ENCODE data around the gene GPR107.

The GPR107 gene

DNA sequence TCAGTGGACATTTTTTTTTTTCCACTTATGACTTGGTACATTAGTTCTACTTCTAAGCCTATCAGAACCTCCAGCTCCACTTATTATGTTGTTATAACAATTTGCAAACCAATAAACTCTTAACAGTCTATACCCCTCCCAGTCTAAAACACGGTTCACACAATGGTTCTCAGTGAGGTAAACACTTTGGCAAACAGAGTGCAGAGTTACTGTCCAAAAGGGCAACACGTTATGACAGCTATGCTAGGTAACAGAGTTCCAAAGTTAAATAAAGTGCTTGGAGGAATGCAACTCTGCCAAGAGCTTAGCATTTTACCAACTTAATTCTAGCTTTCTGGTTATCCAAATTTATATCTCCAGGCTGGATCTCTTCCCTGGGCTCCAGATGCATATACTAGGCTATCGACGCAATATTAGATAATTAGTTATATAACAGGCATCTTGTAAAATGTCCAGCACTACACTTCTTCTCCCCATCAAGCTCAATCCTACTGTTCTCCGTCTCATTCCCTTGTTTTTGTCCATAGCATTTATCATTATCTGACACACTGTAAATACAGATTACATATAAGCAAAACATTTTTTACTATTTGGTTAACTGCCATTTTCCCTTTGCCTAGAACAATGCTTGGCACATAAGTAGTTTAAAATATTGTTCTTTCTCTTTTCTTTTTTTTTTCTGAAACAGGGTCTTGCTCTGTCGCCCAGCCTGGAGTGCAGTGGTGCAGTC is 25.0 kb upstream of the GPR107 start:
- no peak for DNase-seq

DNA sequence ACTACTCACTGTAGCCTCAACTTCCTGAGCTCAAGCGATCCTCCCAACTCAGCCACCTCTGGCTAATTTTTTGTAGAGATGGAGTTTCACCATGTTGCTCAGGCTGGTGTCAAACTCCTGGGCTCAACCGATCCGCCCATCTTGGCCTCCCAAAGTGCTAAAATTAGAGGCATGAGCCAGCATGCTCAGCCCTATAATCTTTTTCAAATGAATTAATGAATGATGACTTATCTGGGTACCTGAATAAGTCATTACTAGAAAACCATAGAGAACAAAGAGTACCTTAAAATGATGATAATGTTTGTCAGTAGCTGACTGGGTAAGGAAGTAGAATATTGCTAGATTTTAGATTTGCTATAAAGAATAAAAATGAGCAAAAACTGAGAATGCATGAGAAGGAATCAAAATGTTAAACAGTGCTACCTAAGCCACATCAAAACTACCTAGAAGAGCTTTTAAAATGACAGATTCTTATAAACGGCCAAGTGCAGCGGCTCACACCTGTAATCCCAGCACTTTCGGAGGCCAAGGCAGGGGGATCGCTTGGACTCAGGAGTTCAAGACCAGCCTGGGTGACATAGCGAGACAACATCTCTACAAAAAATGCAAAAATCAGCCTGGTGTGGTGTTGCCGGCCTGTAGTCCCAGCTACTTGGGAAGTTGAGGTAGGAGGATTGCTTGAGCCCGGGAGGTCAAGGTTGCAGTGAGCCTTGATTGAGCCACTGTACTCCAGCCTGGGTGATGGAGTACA is 24.3 kb upstream of the GPR107 start:
- no peak for DNase-seq

DNA sequence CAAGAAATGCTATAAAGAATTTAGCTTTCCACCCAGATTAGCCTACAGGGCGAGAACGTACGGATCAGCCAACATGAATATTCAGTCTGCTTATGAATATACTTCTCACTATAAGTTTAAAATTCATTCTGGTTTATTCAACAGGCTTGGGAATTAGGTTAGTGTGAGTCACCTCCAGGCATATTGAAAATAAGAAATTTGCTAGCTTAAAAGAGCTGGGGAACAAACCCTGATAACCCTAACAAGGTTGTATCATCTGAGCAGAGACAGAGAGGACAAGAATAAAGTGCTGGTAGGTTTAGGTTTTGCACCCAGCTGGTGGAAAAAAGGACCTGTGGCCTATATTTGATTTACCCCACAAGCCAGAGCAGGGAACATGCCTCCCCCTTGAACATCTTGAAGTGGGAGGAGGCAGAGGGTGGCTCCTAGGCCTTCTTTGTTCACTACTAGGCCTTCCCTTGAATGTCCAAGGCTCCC is 23.0 kb upstream of the GPR107 start:
- no peak for DNase-seq

DNA sequence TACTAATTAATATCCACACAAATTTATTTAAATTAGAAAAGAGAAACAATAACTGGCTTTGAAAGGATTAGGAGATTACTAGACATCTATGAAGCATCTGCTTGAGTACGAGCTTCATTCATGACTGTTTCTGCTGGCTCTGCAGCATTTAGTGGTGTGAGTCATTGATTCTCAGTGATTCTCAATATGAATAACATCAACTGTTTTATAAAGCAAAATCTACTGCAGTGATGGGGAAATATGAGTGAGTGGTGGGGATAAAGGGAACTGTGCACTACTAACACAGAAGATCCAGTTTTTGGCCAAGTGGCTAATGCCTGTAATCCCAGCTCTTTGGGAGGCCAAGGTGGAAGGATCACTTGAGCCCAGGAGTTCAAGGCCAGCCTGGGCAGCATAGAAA is 19.1 kb upstream of the GPR107 start:
- DNase-seq: no peak

DNA sequence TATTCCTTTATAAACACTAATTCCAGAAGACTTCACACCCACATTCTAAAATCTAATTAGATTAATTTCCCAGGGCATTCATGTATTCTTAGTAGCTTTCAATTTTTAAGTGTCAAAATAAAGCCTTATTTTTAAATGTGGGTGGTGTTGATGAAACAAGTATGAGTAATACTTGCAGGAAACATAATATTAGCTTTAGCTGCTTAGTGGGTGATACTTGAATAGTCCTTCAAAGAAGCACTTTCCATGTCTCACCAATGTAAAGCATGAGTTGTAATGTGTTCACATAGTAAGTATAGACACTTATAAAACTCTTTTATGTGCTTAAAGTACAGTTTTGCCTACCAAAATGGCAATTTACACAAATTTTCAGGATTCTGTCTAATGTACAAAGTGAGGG is 17.6 kb upstream of the GPR107 start:
- no peak for DNase-seq

DNA sequence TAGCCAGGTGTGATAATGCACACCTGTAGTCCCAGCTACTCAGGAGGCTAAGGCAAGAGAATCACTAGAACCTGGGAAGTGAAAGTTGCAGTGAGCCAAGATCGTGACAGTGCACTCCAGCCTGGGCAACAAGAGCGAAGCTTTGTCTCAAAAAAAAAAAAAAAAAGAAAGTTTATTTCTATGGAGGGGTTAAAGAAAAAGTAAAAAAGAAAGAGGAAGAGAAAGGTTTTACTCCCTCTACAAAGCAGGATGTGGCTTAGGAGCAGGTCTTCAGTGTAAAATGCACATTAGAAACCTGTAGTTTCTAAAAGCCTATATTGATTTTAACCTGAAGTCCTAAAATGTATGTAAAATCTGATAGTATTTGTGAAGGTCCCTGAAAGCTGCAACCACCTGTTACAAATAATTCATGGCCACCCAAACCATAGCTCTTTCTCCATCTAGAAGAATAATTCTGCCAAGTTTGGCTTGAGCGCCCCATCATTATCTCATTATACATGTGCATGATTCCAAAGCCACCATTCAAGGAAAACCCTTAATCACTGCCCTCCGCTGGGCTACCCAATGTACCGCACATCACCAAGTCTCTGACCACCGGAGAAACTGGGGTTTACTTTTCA is 14.1 kb upstream of the GPR107 start:
- DNase-seq: peak; percentile 44

DNA sequence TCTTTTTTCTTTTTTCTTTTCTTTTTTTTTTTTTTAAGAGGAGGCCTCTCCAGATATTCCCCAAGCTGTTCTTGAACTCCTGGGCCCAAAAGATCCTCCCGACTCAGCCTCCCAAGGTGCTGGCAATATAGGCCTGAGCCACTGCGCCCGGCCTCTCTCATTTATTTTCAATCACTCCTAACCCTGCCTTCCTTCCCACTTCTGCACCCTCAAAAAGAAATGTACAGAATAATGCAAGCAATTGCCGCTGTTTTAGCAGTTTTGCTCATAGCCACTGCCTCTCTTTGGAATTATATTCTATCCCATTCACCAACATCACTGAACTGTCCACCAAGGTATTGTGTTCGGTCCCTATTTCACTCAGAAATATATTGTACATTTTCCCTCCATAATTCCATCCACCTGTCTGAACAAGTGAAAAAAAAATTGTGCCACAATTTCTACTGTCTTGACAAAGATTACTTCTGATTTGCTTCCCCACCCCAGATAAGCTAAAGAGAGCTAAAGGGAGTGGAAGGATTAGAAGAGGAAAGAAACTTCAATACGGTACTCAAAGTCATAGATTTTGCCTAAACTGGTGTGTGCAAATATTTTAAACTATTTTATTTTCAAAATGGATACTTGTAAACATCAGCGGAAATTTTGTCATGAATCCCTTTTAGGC is 12.6 kb upstream of the GPR107 start:
- no peak for DNase-seq

DNA sequence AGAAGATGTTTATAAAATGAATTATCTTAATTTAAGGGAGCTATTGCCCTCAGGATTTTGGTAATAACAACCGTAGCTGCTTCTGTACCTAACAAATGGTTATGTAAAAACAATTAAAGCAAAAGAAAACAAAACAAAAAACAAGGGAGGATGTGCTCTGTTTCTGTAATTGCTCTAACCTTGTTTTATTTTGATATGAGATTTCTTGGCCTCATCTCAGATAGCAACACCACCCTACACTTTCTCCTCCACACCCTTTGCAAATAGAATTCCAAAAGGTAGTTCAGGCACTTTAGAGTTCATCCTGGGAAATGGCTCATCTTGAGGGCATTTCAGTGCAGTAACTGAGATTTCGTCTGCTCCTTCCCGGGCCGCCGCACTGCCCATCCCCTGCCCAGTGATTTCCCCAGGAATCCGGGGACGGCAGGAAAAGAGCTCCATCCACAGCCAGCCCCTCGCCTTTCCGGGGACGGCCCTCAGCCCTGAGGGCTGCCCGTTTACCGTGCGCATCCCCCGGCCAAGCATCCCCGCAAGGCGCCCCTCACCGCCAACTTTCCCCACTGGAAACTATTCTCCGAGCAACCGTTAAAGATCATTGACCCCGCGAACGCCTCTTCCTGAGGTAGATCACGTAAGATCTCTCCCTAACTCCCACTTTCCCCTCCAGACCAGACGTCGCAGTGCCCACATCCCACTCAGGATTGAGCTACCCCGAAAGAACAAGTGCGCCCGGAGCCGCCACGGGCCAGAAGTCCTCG is 11.9 kb upstream of the GPR107 start:
- no peak for DNase-seq

DNA sequence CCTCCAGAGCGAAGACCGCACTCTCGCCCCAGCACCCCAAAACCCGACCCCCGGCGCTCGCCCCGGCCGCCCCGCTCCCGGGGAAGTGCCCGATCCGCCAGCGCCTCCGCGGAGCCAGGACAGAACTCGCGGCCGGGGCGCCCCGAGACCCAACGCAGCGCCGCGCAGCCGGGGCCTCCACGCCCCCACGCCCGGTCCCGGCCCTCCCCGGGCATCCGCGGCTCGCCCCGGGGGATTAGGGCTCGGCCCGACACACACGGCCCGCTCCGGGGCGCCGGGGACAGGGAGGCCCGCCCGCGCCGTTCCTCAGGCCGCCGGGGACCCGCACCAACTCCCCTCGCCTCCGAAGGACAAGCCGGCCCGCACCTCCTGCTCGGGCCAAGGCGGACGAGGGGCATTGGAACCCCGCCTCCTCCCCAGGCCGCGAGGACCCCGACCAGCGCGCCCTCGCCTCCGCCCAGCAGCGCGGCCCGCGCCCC is 11.3 kb upstream of the GPR107 start:
- DNase-seq: no peak

DNA sequence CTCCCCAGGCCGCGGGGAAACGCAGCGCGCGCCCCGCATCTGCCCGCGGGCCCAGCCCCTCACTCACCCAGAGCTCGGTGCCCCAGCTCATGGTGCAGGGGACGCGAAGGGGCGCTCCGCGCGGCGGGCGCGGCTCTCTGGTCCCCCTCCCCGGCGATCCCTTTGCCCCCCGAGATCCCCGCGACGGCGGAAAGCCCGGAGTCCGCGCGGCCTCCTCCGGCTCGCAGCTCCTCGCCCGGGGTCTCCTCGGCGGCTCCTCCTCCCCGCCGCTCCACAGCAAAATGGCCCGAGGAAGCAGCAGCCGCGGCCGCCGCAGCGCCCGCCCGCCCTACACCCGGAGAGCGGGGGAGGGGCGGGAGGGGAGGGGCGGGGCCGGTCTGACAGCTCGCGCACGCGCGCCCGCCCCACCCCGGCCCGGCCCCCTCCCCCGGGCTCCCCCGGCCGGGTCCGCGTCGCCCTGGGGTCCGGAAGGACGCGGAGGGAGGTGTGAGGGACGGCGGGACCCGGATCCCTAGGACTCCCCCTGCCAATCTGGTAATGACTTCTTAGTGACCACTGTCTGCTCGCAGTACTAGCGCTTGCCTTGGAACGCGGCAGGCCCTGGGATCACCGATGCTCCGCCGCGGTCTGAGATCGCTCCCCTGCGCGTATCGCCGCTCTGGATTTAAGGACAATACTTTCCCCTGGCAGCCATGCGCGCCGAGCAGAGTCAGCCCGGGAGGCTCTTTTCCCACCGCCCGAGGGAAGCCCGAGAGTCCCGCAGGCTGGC is 10.6 kb upstream of the GPR107 start, which contains the start of gene FNBP1:
Gene FNBP1 (minus strand): TSS at position 305 of the 769 bp plus-strand sequence. CDS start 214 bp downstream, at position 91.
- peak; percentile 71 for DNase-seq

DNA sequence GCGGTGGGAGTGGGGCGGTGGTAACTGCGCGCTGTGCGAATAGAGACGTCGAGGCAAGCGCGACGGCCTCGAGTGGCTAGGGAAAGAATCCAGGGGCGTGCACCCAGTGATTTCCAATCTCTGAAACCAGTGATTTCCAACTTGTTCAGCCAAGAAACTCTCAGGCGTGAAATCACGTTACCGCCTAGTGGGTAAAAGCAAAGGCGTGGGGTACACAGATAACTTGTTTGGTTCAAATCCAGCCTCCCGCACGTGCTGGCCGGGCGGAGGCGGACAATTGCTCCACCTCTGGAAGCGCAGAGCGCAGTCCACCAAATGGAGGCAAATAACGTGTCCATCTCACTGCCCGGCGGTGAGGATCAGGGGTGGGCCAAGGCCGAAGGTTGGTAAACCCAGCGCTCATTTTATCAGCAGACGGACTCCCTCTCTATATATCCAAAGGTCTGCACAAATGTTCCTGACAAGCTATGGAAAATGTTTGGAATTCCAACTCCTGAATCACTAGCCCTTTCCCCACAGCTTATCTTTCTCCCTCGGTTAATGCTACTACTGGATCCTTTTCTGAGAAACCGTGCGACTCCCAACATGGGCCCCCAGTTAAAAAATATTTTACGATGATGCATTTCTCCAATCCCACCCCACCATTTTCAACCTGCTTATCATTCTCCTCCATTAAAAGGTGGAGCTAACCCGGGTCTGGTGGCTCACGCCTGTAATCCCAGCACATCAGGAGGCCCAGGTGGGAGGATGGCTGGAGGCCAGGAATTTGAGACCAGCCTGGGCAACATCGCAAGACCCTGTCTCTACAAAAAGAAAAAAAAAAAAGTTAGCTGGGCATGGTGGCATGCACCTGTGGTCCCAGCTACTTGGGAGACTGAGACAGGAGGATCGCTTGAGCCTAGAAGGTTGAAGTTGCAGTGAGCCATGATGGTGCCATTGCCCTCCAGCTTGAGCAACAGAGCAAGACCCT is 9.8 kb upstream of the GPR107 start:
- DNase-seq: peak; percentile 73

DNA sequence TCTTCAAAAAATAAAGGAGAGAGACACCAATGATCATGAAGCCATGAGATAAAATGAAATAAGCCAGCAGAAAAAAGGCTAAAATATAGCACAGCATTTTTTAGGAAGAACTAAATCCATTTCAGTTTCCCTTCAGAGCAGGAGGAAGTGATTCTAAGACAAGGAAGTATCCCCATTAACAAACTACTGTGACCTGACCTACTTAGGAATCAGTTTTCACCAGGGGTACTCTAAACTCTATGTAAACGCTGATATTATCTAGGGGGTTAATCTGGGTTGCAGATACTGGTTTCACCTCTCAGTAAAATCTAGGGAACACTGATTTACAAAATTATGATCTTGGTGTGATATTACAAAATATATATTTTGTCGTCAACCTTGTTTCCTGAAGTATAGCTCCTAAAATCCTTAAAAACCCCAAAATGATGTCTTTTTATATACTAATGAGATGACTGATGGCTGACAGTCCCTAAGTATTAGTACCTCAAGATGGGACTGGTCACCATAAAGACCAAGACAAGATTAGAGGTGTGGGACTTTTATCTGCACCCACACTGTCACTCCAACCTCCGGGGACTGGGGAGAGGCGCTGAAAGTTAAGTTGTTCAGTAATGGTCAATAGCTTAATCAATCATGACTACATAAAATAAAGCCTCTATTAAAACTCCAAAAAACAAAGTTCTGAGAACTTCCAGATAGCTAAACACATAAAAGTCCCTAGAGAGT is 7.8 kb upstream of the GPR107 start:
- no peak for DNase-seq

DNA sequence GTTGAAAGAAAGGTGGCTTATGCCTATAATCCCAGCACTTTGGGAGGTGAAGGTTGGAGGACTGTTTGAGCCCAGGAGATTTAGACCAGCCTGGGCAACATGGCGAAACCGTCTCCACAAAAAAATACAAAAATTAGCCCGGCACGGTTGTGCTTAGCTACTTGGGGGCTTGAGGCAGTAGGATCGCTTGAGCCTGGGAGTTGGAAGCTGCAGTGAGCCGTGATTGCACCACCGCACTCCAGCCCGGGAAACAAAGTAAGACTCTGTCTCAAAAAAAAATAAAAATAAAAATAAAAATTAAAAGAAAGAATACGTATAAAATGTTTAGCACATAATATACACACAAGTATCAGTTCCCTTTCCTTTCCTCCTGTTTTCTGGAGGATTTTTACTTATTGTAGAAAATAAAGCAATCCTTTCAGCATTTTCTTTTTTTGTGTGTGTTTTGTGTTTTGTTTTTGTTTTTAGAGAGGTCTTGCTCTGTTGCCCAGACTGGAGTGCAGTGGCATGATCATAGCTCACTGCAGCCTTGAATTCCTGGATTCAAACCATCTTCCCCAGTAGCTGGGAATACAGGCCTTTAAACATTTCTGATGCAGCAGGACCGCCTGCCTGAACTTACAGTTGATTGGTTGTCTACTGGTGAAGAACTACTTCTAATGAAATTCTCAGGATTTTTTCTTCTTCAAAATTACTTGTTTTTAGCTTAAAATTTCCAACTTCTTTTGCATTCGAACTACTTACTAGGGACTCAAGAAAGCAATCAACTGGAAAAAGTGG is 4.1 kb upstream of the GPR107 start:
- DNase-seq: no peak

DNA sequence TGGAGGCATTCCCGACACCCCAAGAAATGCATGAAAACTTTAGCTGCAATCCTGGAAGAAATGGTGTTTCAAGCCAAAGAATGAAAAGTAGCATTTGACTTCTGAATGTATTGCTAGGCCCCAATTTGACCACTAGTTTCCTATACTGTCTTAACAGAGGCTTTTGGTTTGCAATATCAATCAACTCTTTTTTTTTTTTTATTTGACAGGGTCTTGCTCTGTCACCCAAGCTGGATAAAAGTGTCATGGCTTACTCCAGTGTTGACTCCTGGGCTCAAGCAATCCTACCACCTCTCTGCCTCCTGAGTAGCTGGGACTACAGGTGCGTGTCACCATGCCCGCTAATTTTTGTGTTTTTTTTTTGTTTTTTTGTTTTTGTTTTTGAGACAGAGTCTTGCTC is 3.2 kb upstream of the GPR107 start:
- no peak for DNase-seq

DNA sequence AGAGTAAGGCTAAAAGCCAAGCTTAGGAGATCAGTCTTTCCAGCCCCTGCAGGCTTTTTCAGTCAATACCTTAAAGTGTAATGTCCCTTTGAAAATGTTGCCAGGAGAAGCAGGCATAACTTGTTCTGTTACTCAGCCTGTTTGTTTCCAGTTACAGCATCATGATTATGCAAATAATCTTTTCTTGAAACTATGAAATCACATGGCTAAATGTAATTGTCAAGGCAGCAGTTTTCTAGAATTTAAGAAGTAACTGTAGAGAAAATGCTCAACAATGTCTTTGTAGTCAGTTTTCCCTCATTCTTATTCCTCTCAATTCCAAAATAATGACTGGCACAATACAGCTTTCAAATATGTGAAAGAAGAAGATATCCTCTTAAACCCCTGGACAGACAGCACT is 1.9 kb upstream of the GPR107 start:
- no peak for DNase-seq

DNA sequence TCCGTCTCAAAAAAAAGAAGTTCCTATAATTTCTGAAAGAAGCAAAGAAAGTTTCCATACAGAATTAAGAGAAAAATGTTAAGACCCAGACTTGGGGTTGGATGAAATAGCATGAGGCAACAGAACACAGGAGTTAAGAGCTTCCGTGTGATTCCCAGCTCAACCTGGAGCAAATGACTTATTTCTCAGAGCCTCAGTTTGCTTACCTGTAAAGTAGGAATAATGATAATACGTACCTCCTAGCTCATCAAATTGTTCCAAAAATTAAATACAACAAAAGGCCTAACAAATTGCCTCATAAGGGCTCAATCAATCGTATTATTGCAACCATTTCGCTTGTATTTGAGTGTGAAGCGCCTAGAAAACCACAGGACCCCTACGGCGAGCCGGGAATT is 600 bp upstream of the GPR107 start:
- DNase-seq: no peak

DNA sequence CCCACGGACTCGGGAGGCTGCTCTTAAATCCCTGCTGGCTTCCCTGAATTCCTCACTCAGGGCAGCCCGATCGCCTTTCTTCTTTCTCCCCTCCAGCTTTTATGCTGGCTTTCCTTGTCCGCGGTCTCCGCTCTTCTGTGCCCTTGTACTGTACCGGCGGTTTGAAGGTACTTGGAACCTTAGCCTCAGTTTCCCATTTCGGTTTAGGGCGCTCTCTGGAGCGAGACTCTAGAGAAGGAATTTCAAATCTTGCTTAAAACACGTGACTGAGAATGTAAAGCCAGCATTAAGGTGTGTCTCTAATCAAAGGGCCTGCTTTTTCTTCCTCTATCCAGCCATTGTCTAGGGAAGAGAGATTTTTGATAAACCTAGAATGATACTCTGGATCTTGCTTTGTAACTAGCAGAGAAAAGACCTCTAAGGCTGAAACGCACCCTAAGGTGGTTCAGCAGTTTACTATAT is 650 bp downstream of the GPR107 start:
- no peak for DNase-seq

DNA sequence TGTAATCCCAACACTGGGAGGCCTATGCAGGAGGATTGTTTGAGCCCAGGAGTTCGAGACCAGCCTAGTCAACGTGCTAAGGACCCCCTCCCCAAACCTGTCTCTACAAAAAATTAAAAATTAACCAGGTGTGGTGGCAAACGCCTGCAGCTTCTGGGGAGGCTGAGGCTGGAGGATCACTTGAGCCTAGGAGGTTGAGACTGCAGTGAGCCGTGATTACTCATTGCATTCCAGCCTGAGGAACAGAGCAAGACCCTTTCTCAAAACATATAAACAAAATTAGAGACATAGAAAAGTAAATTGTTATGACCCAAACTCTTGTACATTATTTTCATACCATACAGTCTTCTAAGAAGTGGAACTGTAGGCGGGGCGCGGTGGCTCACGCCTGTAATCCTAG is 1.1 kb downstream of the GPR107 start:
- DNase-seq: no peak

DNA sequence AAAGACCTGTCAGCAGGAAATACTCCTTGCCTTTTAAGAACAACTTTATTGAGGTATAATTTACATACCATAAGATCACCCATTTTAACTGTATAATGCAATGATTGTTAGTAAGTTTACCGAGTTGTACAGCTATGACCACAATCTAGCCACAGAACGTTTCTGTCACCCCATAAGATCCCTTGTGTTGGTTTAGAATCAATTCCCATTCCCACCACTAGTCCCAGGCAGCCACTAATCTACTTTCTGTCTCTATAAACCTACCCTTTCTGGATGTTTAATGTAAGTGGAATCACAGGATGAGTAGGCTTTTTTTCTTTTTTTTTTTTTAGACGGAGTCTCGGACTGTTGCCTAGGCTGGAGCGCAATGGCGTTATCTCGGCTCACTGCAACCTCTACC is 4.4 kb downstream of the GPR107 start:
- DNase-seq: peak; percentile 67

Data from hematopoietic multipotent progenitor cell treated with erythropoietin and hydrocortisone succinate and interleukin-3 and kit ligand, for 6 days (in vitro differentiated cells).